Body of pancreas (tissue), 4 donors: Measurements from ENCODE around the gene PPP4R4. TPM values are rescaled to one million over a fixed set of nuclear protein-coding genes. Genes with fewer than 3 reads are reported as not detected.

Source experiments
- ATAC-seq: fragments of 150-250 bp; one replicate; pipeline ENCODE4 v1.9.1; 2016
- DNase-seq, 4 donors: peaks; one replicate each; pipeline ENCODE4 v3.0.0-alpha.2; 2019
- H3K27ac ChIP-seq, 4 donors: fragments of 200-600 bp; sonication (generic); 1 replicate in 3 of 4; 2 replicates in 1 of 4; pipeline versions ENCODE4 v1.5.1 to v1.6.1; 2016 to 2019; ENCODE audit warnings: mild to moderate bottlenecking in 1 of 4, mixed read lengths in 1 of 4, moderate library complexity in 1 of 4
- H3K27me3 ChIP-seq, 2 donors: fragments of 200-600 bp; sonication (generic); one replicate each; pipeline ENCODE4 v1.6.0; 2016; ENCODE audit warnings: mild to moderate bottlenecking in 1 of 2
- H3K36me3 ChIP-seq, 2 donors: fragments of 200-600 bp; sonication (generic); replicated peaks in 1 of 2; 2 replicates each; pipeline ENCODE4 v1.5.1; 2016; ENCODE audit warnings: low read depth in 2 of 2; ENCODE audit not compliant: insufficient read depth in 1 of 2
- H3K4me1 ChIP-seq: fragments of 200-600 bp; sonication (generic); one replicate; pipeline ENCODE4 v1.6.0; 2016
- H3K4me3 ChIP-seq, 2 donors: fragments of 200-600 bp; sonication (generic); 1 replicate in 1 of 2; 2 replicates in 1 of 2; pipeline ENCODE4 v1.5.1; 2016 to 2019
- H3K9me3 ChIP-seq, 3 donors: fragments of 200-600 bp; sonication (generic); 1 replicate in 2 of 3; 2 replicates in 1 of 3; pipeline ENCODE4 v1.5.1; 2016
- CTCF ChIP-seq, 7 experiments: fragments of 450-650 bp in 4 of 7; fragments of 200-600 bp in 3 of 7; sonication (generic) in 3 of 7; IDR thresholded peaks; one replicate each; pipeline ENCODE4 v1.5.1; 2016 to 2019; ENCODE audit warnings: antibody characterized with exemption in 7 of 7
- POLR2A ChIP-seq, 3 donors: fragments of 450-650 bp; IDR thresholded peaks; one replicate each; pipeline ENCODE4 v1.6.1; 2016; ENCODE audit warnings: antibody characterized with exemption in 3 of 3, mild to moderate bottlenecking in 2 of 3
- WGBS, 2 donors: methylation state at CpG; one replicate each; pipeline ENCODE4 v1.1.5; 2017; 5-methylcytosine and 5-hydroxymethylcytosine counted together
- intact Hi-C: fragments of 100-400 bp; cut with DNase I; formaldehyde crosslinking; loops from one replicate; pipeline ENCODE4 v1.15.1; 2023
- total RNA-seq, 2 donors: library from RNA; depleted of rRNA; stranded (reverse); fragments of >200 nt; gene quantifications; one replicate each; pipeline ENCODE4 v1.1.0, GENCODE V29; 2016

PPP4R4 gene
- total RNA-seq, 2 donors from 2014 or later: 1.3 to 2.6 TPM

- Histone ChIP-seq H3K27me3 (peaks cover 0 to 8% of the 10 kb centered on the region in 2 donors), H3K4me1 (peaks cover 16% of the 10 kb centered on the region), H3K27ac (peak overlapping the region in 3 of 4 donors; percentile 52 to 62 (median 62)), H3K4me3 (no peak overlapping the region), H3K36me3 (no peaks in the 10 kb centered on the region), H3K9me3 (no peaks in the 10 kb centered on the region)
- TF ChIP-seq CTCF (IDR thresholded peaks at IDR 0.05): no peak
- no peak for TF ChIP-seq POLR2A (IDR thresholded peaks at IDR 0.05)
- intact Hi-C loops: no loop called here
- whole genome bisulfite sequencing, 2 donors: 2 to 3% methylated on average over 11 to 12 of the region's 12 CpGs
- DNase-seq: peak in 2 of 4 donors; percentile 30 to 44
- ATAC-seq: no peak
These were observed 44.2 kb upstream of the PPP4R4 start for GRCh38 chr14:94129758-94130414.

GRCh38 chr14:94132285-94132887 lies 41.7 kb upstream of the PPP4R4 start:
- intact Hi-C loops: no loop called here
- TF ChIP-seq POLR2A (IDR thresholded peaks at IDR 0.05) (no peak), CTCF (IDR thresholded peaks at IDR 0.05) (peak; percentile 35 to 78 (median 67))
- peaks cover 0 to 8% of the 10 kb centered on the region in 2 donors for H3K27me3 ChIP-seq
- H3K27ac ChIP-seq: no peak overlapping the region
- peak; percentile 36 for ATAC-seq
- H3K4me1 ChIP-seq: peaks cover 16% of the 10 kb centered on the region
- no peak overlapping the region for H3K4me3 ChIP-seq
- H3K36me3 ChIP-seq: no peaks in the 10 kb centered on the region
- H3K9me3 ChIP-seq: no peaks in the 10 kb centered on the region
- DNase-seq: peak; percentile 59 to 73 (median 68)
- 38 to 48% methylated on average over 4 of the region's 4 CpGs for WGBS, 2 donors

DNA sequence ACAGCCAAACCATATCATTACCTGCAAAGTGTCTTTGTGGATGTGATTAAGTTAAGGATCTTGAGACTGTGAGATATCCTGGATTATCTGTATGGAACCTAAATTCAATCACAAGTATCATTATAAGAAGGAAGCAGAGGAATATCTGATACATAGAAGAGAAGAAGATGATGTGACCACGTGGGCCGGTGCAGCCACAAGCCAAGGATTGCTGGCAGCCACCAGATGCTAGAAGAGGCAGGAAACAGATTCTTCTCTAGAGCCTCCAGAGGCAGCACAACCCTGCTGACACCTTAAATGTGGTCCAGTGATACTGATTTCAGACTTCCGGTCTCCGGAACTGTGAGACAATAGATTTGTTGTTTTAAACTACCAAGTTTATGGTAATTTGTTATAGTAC lies 38.6 kb upstream of the PPP4R4 start:
- 61 to 77% methylated on average over 4 of the region's 4 CpGs for WGBS, 2 donors
- Histone ChIP-seq H3K27ac (no peak overlapping the region), H3K4me3 (no peak overlapping the region), H3K27me3 (peaks cover 0 to 8% of the 10 kb centered on the region in 2 donors), H3K4me1 (no peaks in the 10 kb centered on the region), H3K9me3 (no peaks in the 10 kb centered on the region), H3K36me3 (no peaks in the 10 kb centered on the region)
- DNase-seq (no peak), ATAC-seq (no peak)
- intact Hi-C loops: loop anchor here (5.0 kb wide), 1 partner anchor 103 kb away; no protein-coding TSS in a partner anchor
- TF ChIP-seq POLR2A (IDR thresholded peaks at IDR 0.05) (no peak), CTCF (IDR thresholded peaks at IDR 0.05) (no peak)

- intact Hi-C loops: loop anchor here (5.0 kb wide), 1 partner anchor 104 kb away; no protein-coding TSS in a partner anchor
- H3K4me1 ChIP-seq: no peaks in the 10 kb centered on the region
- H3K27ac ChIP-seq: no peak overlapping the region
- H3K4me3 ChIP-seq: no peak overlapping the region
- H3K27me3 ChIP-seq: no peaks in the 10 kb centered on the region
- TF ChIP-seq CTCF (IDR thresholded peaks at IDR 0.05) (peak; percentile 92 to 98 (median 95)), POLR2A (IDR thresholded peaks at IDR 0.05) (no peak)
- DNase-seq (peak; percentile 89 to 94 (median 90)), ATAC-seq (peak; percentile 93)
- no peaks in the 10 kb centered on the region for H3K36me3 ChIP-seq
- 26 to 75% methylated on average over 7 to 18 of the region's 18 CpGs for WGBS, 2 donors
- H3K9me3 ChIP-seq: no peaks in the 10 kb centered on the region
These were observed 37.4 kb upstream of the PPP4R4 start for GRCh38 chr14:94136575-94137331.
